ENCODE measurements around the gene ZNF805. TPM values are rescaled to one million over a fixed set of nuclear protein-coding genes. Genes with fewer than 3 reads are reported as not detected.

Gene ZNF805
- total and polyA plus RNA-seq, 2 of the 4 experiments (the other 2 are of a cell fraction) = 3.0 to 32.3 TPM

- TF ChIP-seq CTCF (conservative IDR thresholded peaks at IDR 0.05; ENCODE audit: low read depth, low read length) (no peak), CHD1 (IDR thresholded peaks at IDR 0.05; ENCODE audit: low read depth, low read length) (no peak)
Measured at GRCh38 chr19:57302727-57303401, 62.4 kb downstream of the ZNF805 start (continued).

Other genes with a start within 250 kb of the ZNF805 start
- not detected in 2 replicates for gene USP29, start 120.6 kb upstream of the ZNF805 start, total RNA-seq (2012; rRNA removed)
- not detected in 2 replicates for gene USP29, start 120.6 kb upstream of the ZNF805 start, polyA plus RNA-seq (2012; rRNA removed)
- not detected in 2 replicates for gene ZIM3, start 95.4 kb upstream of the ZNF805 start, total RNA-seq (2012; rRNA removed)
- not detected in 2 replicates for gene ZIM3, start 95.4 kb upstream of the ZNF805 start, polyA plus RNA-seq (2012; rRNA removed)
- gene DUXA, start 73.1 kb upstream of the ZNF805 start, total RNA-seq (2012; rRNA removed) = not detected in 2 replicates
- not detected in 2 replicates for gene DUXA, start 73.1 kb upstream of the ZNF805 start, polyA plus RNA-seq (2012; rRNA removed)
- 23.9 and 31.9 TPM in 2 replicates for gene ZNF264, start 49.1 kb upstream of the ZNF805 start, total RNA-seq (2012; rRNA removed)
- 3.4 and 3.5 TPM in 2 replicates for gene ZNF264, start 49.1 kb upstream of the ZNF805 start, polyA plus RNA-seq (2012; rRNA removed)
- gene AURKC, start 9.6 kb upstream of the ZNF805 start, total RNA-seq (2012; rRNA removed) = 0.83 and 0.90 TPM in 2 replicates
- gene AURKC, start 9.6 kb upstream of the ZNF805 start, polyA plus RNA-seq (2012; rRNA removed) = 0.82 and 1.3 TPM in 2 replicates
- 41.9 and 55.2 TPM in 2 replicates for gene ZNF460, start 39.9 kb downstream of the ZNF805 start, total RNA-seq (2012; rRNA removed)
- gene ZNF460, start 39.9 kb downstream of the ZNF805 start, polyA plus RNA-seq (2012; rRNA removed) = 3.2 and 3.6 TPM in 2 replicates
- gene ZNF543, start 79.8 kb downstream of the ZNF805 start, total RNA-seq (2012; rRNA removed) = 8.3 and 9.0 TPM in 2 replicates
- 0.92 and 1.8 TPM in 2 replicates for gene ZNF543, start 79.8 kb downstream of the ZNF805 start, polyA plus RNA-seq (2012; rRNA removed)
- 11.9 and 16.1 TPM in 2 replicates for gene ZNF304, start 110.6 kb downstream of the ZNF805 start, total RNA-seq (2012; rRNA removed)
- 2.9 and 3.9 TPM in 2 replicates for gene ZNF304, start 110.6 kb downstream of the ZNF805 start, polyA plus RNA-seq (2012; rRNA removed)
- gene TRAPPC2B, start 122.9 kb downstream of the ZNF805 start, total RNA-seq (2012; rRNA removed) = 14.4 and 20.4 TPM in 2 replicates
- gene TRAPPC2B, start 122.9 kb downstream of the ZNF805 start, polyA plus RNA-seq (2012; rRNA removed) = 11.0 and 14.9 TPM in 2 replicates
- gene ZNF547, start 122.9 kb downstream of the ZNF805 start, total RNA-seq (2012; rRNA removed) = 4.4 and 5.6 TPM in 2 replicates
- 1.4 and 2.1 TPM in 2 replicates for gene ZNF547, start 122.9 kb downstream of the ZNF805 start, polyA plus RNA-seq (2012; rRNA removed)
- gene ZNF548, start 149.2 kb downstream of the ZNF805 start, total RNA-seq (2012; rRNA removed) = 23.9 and 24.2 TPM in 2 replicates
- 6.9 and 7.5 TPM in 2 replicates for gene ZNF548, start 149.2 kb downstream of the ZNF805 start, polyA plus RNA-seq (2012; rRNA removed)
- gene ZNF17, start 170.5 kb downstream of the ZNF805 start, total RNA-seq (2012; rRNA removed) = 11.7 and 17.4 TPM in 2 replicates
- gene ZNF17, start 170.5 kb downstream of the ZNF805 start, polyA plus RNA-seq (2012; rRNA removed) = 3.6 and 4.3 TPM in 2 replicates
- gene ZNF749, start 194.7 kb downstream of the ZNF805 start, total RNA-seq (2012; rRNA removed) = 8.1 and 9.9 TPM in 2 replicates
- 7.0 and 7.9 TPM in 2 replicates for gene ZNF749, start 194.7 kb downstream of the ZNF805 start, polyA plus RNA-seq (2012; rRNA removed)
- 0.36 and 0.56 TPM in 2 replicates for gene VN1R1, start 216.5 kb downstream of the ZNF805 start, total RNA-seq (2012; rRNA removed)
- 0.14 and 0.32 TPM in 2 replicates for gene VN1R1, start 216.5 kb downstream of the ZNF805 start, polyA plus RNA-seq (2012; rRNA removed)
- gene ZNF772, start 236.9 kb downstream of the ZNF805 start, total RNA-seq (2012; rRNA removed) = 25.6 and 33.0 TPM in 2 replicates
- 2.9 and 4.6 TPM in 2 replicates for gene ZNF772, start 236.9 kb downstream of the ZNF805 start, polyA plus RNA-seq (2012; rRNA removed)
- 13.9 and 20.3 TPM in 2 replicates for gene ZNF419, start 247.1 kb downstream of the ZNF805 start, total RNA-seq (2012; rRNA removed)
- gene ZNF419, start 247.1 kb downstream of the ZNF805 start, polyA plus RNA-seq (2012; rRNA removed) = 5.0 and 6.4 TPM in 2 replicates